HG02852 (cell line): ENCODE results near the gene CCT7.
"Not testable (repeated sequence)": the region's sequence is repeated elsewhere in the genome, so short reads cannot be mapped to it uniquely, and the experiment has no call there.

Experiments used
- ATAC-seq: cut with Tn5 transposase; IDR thresholded peaks from one replicate; pipeline ENCODE4 v1.9.1; 2021; ENCODE audit warnings: mild to moderate bottlenecking, moderate library complexity; ENCODE audit not compliant: unreplicated experiment

CCT7 gene

GRCh38 chr2:73254343-73255006 lies 20.4 kb downstream of the CCT7 start:
- no peak for ATAC-seq

DNA sequence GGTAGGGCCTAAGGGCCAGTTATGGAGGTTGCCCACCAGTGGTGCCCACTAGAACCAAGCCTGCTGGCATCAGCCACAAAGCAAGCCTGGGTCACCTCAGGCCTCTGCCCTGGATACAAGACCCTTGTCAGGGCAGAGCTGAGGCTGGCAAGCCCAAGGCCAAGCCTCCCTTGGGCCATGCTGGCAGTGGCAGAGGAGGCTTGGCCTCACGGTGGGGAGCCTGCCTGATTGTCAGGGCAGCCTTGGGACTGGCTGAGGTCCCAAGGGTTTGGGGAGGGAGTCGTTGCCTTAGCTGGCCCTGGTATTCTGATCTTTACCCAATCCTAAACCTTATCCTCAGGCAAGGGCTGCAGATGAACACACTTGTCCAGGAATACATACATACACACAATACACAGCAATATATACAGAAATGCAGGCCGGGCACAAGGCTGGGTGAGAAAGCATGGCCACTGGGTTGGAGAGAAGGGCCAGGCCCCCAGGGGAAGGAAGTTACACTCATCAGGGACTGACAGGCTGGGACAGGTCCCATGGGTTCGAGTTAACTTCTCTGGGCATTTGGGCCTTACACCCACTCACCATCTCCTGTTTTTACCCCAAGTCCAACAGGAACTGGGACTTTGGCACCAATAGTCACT lies 21.0 kb downstream of the CCT7 start:
- ATAC-seq: no peak

GRCh38 chr2:73255907-73256617 lies 22.0 kb downstream of the CCT7 start:
- ATAC-seq: no peak

- no peak for ATAC-seq
Measured at GRCh38 chr2:73256618-73256922, 22.5 kb downstream of the CCT7 start.

DNA sequence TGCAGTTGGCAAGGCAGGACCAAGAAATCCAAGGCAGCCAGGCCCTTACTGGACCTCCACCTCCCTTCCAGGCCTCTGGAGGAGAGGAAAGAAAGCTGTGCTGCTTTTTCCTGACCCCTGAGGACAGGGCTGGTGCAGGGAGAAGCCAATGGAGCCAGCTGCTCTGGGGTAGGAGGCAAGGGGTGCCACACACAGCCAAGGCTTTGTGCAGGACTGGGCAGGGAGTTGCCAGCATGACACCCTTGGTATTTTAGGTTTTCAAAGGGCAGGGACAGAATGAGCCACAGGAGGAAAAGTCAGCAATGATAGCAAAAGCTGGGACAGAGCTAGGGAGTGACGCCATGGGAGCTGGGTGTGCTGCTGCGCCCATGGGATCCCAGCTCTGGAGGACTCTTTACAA lies 22.9 kb downstream of the CCT7 start:
- ATAC-seq: no peak

DNA sequence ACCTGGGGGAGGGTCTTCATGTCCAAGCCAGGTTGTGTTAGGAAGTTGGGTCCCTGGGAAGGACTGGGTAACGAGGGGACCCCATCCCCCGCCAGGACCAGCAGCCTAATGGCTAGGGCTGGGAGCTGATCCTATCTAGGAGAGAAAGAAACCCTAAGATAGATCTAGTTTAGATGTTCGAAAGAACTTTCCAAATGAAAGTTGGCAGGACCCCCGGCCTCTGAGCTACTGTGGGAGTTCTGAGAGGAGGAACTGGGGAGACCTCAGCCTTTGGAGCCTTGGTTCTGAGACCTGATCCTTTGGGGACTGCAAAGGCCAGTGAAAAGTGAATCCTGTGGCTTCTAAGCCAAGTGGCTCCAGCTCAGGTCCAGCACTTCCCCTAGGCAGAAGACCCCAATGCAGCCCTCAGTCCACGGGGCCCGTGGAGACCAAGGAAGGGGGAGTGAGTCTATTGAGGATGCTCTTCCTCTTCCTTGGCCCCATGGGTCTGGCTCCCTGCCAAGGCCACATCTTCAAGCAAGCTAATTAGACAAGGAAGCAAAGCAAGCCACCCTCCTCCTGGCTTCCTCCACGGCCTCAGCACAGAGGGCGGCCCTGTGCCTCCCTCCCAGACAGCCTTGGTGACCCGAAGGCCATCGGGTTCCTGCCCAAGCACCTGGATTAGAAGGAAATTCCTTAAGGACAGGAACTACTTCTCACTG lies 23.5 kb downstream of the CCT7 start:
- ATAC-seq: no peak

- ATAC-seq: no peak
Measured at GRCh38 chr2:73258186-73258912, 24.2 kb downstream of the CCT7 start.

GRCh38 chr2:73258913-73259215 lies 24.8 kb downstream of the CCT7 start:
- no peak for ATAC-seq

GRCh38 chr2:73259276-73259675 lies 25.2 kb downstream of the CCT7 start:
- ATAC-seq: no peak

GRCh38 chr2:73259704-73260337 lies 25.7 kb downstream of the CCT7 start:
- no peak for ATAC-seq

DNA sequence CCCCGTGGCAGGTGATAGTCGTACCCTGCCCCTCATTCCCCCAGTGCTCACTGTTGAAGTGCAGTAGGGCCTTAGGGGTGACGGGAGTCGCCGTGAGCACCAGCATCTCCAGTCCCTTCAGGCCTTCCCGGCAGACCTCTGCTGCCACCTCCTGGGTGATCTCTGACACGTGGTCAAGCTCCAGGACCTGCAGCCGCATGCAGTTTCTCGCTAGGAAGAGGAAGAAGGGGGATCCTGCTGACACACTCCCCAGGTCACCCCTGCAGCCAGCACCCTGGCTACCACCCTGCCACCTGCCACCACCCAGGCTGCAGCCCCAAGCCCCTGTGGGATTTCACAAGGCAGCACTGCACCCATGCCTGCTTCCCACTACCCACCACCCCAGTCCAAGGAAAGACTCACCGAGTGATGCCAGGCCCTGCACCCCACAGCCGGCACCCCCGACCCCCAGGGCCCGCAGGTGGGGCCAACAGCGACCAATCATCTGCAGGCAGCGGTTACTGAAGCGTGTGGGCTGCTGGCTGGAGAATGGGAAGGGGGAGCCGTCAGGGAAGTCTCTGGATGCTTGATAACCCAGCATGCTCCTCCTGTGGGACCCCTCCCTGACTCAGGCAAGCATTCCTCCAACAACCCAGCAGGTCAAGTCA lies 26.4 kb downstream of the CCT7 start:
- no peak for ATAC-seq

DNA sequence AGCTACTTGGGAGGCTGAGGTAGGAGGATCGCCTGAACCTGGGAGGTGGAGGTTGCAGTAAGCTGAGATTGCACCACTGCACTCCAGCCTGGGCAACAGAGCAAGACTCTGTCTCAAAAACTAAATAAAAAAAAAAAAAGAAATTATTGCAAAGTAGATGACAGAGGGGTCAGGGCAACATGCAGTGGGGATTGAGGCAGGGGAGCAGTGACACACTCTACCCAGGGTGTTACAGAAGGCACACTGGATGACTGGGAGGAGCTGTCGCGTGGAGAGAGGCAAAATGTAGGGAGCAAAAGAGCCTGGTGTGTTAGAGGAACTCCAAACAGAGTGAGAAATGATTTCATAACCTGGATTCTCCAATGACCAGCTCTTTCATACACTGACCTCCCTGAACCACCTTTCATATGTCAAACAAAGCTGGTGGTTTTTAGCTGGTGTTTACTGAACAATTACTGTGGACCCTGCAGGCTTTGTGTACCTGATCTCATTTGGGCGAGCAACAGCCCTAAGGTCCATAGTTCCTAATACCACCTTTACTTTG lies 28.1 kb downstream of the CCT7 start:
- no peak for ATAC-seq

GRCh38 chr2:73262691-73263429 lies 28.8 kb downstream of the CCT7 start:
- not testable (repeated sequence) for ATAC-seq

- ATAC-seq: no peak
Measured at GRCh38 chr2:73263540-73264331, 29.6 kb downstream of the CCT7 start.

DNA sequence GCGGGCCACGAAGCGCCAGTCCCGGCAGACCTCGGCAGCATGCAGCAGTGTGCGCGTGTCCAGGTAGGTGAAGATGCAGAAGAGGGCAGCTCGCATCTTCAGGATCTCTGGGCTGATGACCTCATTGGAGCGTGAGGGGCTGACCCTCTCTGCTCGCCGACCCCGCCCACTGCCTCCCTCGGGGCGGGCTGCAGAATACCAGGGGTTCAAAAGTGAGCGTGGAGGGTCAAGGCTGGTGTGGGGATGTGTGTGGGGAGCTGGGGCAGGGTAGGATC lies 30.2 kb downstream of the CCT7 start:
- ATAC-seq: no peak

GRCh38 chr2:73264783-73265182 lies 30.7 kb downstream of the CCT7 start:
- ATAC-seq: no peak

DNA sequence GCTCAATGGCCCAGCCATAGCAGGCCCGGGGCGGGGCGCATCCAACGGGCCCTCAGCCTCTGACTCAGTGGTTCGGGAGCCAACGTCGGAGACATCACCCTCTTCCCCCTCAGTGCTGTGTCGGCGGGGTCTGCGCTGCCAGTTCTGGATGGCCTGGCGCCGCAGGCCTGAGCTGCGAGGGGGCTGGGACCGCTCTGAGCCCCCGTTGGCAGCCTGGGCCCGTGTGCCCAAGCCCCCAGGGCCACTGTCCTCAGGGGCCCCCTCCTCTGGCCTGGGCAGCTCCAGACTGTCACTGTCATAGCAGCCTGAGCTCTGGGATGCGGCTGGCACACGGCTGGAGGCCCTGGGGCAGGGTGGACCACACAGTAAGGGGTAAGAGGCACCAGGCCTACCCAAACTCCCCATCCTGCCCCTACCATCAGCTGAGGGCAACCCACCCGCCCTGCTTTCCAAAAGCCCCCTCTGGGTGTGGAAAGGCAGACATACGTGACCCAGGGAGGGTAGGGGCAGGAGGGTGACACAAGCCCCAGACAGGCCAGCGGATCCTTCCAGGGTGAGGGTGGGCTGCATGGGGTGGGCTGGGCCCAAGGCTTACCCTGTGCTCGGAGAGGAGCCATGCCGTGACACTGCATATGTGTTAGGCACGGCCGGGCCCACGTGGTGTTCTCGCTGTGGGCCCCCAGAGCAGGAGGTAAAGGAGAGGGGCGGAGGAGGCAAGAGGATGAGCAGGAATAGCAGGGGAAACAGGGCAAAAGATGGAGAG lies 31.4 kb downstream of the CCT7 start:
- no peak for ATAC-seq
